HG03135 (cell line): ENCODE results near the gene ARPP21.
"Not testable (repeated sequence)": the region's sequence is repeated elsewhere in the genome, so short reads cannot be mapped to it uniquely, and the experiment has no call there.

Experiments
- ATAC-seq: cut with Tn5 transposase; IDR thresholded peaks from one replicate; pipeline ENCODE4 v1.9.1; 2021; ENCODE audit warnings: mild to moderate bottlenecking, moderate library complexity; ENCODE audit not compliant: unreplicated experiment

The ARPP21 gene

GRCh38 chr3:35777065-35777464 lies 137.7 kb downstream of the ARPP21 start:
- ATAC-seq, result no peak

DNA sequence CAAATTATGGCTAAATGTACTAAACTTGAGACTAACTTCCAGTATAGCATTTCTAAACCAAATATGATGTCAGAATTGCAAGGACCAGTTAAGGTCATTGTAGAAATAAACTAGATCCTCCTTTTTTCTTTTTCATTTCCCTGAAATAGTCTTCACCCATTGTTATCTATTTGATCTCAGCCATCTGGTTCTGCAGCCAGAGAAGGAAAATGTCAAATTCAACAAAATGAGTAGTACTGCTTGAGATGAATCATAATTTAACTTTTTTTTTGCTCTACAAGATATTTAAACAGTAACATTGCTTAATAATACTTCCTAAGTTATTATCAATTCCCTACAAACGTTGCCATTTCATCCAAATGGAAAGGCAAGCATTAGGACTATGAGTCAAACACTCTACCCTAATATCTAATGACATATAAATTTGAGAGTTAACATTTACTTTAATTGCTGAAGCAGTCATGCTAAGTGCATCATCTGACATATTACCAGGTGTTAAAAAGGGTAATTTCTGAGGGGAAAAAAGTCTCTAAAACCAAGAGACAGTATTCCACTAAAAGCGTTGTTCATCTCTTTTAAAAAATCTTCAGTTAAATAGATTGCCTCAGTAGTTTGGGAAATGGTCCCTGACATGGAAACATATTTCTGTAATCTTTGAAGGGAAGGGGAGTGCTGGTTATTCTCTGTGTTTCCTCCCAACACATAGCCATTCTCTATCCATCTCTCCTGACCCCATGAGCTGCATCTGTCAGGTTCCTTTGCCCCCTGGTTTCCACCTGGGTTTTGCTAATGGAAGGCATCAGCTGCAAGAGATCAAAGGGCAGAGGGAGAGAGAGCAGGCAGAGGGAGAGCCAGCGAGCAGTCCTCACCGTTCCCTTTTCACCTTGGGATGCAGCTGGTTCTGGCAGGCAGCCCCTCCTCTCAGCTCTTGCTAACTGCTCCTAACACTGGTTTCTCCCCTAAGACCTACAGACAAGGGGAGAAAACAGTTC lies 138.5 kb downstream of the ARPP21 start:
- no peak for ATAC-seq

GRCh38 chr3:35779611-35780010 lies 140.3 kb downstream of the ARPP21 start:
- ATAC-seq, result no peak

GRCh38 chr3:35780800-35781199 lies 141.5 kb downstream of the ARPP21 start:
- ATAC-seq, result no peak

DNA sequence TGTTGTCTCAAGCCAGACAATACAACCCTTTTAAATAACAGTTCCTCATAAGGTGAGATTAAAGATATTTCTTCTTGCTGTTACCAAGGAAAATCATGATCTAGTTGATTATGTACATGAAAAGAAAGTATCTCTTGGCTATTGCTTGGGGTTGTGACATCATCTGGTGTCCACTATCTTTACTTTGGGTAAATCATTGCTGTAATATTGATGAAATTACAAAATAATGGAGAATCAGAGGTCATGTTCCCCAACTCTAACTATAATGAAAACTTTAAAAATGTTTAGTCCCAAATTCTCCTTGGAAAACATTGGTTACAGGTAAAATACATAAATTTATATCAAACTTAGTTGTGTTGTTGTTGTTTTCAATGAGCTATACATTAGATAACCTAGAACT lies 142.2 kb downstream of the ARPP21 start:
- no peak for ATAC-seq

GRCh38 chr3:35782355-35782754 lies 143.0 kb downstream of the ARPP21 start:
- ATAC-seq, result no peak

DNA sequence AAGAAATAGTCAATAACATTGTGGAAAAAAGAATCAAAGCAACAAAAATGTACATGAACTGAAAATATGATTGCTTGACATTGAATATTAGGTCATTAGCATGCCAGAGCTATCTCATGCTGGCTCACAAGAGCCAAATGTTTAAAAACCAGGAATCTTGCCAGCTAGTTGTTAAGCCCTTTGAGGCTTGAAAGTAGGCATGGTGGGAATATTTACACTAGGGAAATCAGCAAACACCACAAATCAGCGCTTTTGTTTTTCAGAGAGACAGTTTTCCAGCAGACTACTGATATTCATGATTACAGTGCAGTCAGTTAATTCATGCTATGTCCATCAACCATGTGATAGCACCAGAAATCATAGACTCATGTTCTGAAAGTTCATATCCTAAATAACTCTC lies 144.8 kb downstream of the ARPP21 start:
- no peak for ATAC-seq

DNA sequence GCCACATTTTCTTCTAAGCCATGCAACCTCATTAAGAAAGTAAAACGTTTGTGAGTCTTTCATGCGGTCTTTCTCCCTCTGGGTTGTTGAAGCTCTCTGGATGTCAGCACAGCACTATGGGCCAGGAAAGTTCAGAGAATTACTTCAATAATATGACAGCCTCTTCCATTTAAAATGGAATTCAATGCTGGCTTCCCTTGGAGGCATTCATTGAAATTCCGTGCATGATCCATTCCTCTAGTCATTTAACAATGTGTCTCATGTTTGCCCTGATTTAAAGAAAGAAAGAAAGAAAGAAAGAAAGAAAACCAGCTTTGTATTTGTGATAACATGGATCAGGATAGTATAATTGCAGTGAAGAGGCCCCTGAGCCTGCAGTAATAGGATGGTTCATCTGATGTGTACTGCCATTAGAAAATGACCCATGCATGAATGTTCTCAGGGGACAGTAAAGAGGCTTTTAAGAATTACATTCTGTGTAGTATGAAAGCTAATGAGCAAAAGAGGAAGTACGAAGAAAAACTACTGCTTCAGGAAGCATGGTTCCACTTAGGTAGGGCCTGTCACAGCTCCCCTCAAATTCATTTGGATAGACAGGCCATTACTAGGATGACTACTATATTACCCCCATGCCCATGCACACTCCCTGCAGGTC lies 146.0 kb downstream of the ARPP21 start:
- ATAC-seq, result no peak

DNA sequence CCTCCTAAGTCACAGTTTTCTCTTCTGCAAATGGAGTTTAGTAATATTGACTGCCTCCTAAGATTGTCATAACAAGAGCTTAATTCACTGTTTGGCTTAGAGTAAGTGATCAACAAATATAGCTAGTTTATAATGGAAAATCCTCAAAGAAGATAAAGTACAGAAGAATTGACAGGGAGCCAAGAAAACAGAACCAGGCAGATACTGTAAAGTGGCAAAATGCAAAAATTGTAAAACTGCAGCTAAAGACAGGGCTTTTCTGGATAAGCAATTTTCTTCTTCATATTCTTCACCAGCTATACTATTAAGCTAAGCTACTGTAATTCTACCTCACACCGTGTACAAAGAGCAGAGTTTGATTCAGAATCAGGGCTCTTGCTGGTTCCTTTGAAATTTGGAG lies 148.6 kb downstream of the ARPP21 start:
- ATAC-seq, result no peak

DNA sequence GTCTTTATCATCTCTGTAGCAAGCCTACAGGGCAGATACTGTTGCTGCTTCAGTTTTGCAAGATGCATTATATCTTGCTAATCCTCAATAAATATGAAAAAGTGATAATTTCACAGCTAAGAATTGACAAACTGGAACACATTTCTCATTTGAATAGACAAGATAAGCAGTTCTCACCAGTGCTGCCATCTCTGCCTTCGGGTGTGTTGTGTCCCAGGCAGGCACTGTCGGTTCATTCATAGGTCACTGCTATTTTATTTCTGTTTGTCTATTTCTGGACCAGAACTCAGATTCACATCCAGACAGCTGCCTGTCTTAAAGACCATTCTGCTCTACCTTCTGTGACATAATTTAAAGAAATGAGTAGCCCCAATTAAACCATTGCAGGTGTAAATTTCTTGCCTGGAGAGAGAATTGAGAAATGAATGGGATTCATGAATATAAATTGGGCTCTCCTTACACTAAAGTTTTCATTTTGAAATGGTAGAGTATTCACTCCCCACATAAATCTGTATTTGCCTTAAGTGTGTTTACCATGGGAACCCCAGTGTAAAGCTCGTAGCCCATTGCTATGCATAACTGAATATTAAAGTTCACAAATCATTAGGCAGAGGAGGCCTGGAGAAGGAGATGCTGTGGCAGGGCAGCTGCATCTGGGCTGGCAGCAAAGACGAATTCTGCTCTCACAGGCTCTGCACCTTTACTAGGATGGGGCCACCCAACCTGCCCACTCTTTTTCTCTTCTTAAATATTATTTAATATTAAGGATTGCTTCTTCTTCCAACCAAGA lies 149.9 kb downstream of the ARPP21 start:
- no peak for ATAC-seq

- no peak for ATAC-seq
Measured at GRCh38 chr3:35790764-35791163, 151.4 kb downstream of the ARPP21 start.

DNA sequence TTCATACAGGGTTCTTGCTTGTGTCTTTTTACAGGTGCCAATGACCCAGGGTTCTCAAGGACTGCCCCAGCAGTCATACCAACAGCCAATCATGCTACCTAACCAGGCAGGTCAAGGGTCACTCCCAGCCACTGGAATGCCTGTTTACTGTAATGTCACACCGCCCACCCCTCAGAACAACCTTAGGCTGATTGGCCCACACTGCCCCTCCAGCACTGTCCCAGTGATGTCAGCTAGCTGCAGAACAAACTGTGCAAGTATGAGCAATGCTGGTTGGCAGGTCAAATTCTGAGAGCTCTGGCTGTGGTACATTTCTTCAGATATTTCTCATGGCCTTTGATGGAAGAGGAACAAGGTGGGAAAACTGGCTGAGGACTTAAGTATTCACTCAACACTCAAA lies 154.3 kb downstream of the ARPP21 start:
- ATAC-seq, result no peak

- ATAC-seq, result no peak
Measured at GRCh38 chr3:35800960-35801459, 161.7 kb downstream of the ARPP21 start.

GRCh38 chr3:35814531-35814930 lies 175.2 kb downstream of the ARPP21 start:
- no peak for ATAC-seq

DNA sequence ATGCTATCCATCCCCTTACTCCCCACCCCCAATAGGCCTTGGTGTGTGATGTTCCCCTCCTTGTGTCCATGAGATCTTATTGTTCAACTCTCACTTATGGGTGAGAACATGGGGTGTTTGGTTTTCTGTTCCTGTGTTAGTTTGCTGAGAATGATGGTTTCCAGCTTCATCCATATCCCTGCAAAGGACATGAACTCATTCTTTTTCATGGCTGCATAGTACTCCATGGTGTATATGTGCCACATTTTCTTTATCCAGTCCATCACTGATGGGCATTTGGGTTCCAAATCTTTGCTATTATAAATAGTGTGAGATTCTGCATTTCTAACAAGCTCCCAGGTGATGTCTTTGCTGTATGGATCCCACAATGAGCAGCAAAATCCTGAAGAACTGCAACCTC lies 176.5 kb downstream of the ARPP21 start:
- not testable (repeated sequence) for ATAC-seq

DNA sequence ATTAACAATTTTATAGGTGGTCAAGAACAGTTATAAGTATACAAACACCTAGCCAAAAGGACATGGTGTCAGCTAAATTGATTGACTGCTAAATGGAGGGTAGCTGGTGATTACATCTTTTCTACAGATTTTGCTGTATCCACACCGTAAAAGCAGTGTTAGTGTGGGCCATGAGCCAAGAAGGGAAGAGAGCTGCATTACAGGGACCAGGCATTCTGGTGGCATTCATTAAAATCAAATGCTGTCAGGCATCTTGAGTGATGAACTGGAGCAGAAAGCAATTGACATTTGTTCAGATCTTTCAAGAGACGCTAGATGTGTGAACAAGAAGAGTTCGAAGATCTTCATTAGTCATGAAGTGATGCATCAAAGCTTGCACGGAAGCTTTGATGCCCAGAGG lies 177.9 kb downstream of the ARPP21 start:
- no peak for ATAC-seq

DNA sequence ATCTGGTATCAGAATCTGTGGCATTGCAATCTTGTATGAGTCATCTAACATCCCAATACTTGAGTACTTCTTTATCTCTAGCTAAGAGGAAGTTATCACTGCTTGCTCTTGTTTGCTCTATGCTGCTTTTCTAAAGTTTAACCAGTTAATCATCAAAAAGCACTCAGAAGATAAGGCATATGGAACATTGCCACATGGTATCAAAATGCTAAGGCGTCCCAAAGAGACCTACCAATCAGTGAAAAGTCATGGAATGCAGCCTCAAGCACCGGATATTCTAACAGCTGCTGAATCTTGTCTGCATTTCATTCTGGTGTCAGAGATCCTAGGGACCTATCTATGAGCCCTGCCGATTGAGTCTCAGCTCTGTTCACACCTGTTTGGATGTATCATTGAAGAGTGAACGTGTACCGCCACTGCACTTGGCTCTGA lies 192.8 kb downstream of the ARPP21 start:
- no peak for ATAC-seq
